Measurements from ENCODE around the gene RECK.

DNA sequence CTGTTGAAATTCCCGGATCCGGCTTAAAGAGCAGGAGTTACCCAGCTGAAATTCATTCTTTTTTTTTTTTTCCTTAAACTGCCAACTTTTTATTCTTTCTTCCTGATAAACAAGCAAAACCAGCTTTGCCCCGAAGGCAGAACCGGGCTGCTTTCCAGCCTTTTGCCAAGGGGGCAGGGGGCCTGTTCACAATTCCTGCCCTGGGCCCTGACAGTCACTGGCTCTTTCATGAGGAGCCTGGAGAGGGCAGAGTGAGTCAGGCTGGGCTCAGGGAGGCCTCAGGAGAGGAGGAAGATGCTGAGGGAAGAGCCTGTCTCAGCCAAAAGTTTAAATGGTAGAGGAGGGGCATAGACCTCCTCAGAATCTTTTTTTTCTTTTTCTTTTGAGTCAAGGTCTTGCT lies 104.6 kb downstream of the RECK start:
- TF ChIP-seq ZNF274 (IDR thresholded peaks at IDR 0.05; ENCODE audit: low read depth, low read length) (no peak), YY1 (IDR thresholded peaks at IDR 0.05; ENCODE audit: insufficient read depth, insufficient read length) (no peak), SUZ12 (IDR thresholded peaks at IDR 0.05; ENCODE audit: extremely low read depth, insufficient read depth, insufficient read length) (no peak)

Measured in NT2/D1 (cell line).